HCT116 (cell line): ENCODE measurements around the gene AMOTL2. TPM values are rescaled to one million over a fixed set of nuclear protein-coding genes. Genes with fewer than 3 reads are reported as not detected.

Experiments used
- ATAC-seq: fragments of 200-7000 bp; cut with Tn5 transposase; 2 replicates; pipeline ENCODE4 v1.9.1; 2020; ENCODE audit warnings: mild to moderate bottlenecking, moderate library complexity
- BruUV-seq: library from RNA; stranded (reverse); fragments of 400-500 nt; replicated peaks from 2 replicates; lab custom pipeline; 2021; lab: Mats Ljungman, UMichigan
- CTCF ChIA-PET: fragments of 300-600 bp; sonication (Branson Sonifier 250); formaldehyde crosslinking; loops from one replicate; lab custom pipeline; 2021; ENCODE audit warnings: antibody characterized with exemption; lab: Charles Lee
- POLR2A ChIA-PET: fragments of 300-600, 350-600 bp; sonication (Branson Sonifier 250); formaldehyde crosslinking; loops from one replicate; lab custom pipeline; 2021; ENCODE audit warnings: antibody characterized with exemption; lab: Charles Lee
- RAD21 ChIA-PET, 2 experiments: fragments of 300-600 bp; sonication (Branson Sonifier 250); formaldehyde crosslinking; loops; one replicate each; lab custom pipeline; 2023; ENCODE audit warnings: low total read pairs in 2 of 2; ENCODE audit not compliant: uncharacterized antibody in 2 of 2, unreplicated experiment in 2 of 2, low non-redundant PET in 1 of 2; lab: Charles Lee
- DNase-seq: peaks from one replicate; pipeline ENCODE4 v3.0.0-alpha.2; 2010; ENCODE audit warnings: low read depth, low spot score
- H2AFZ ChIP-seq: fragments of 200-600 bp; shearing (Covaris generic), sonication (generic); 2 replicates; pipeline ENCODE4 v1.6.1; 2017; ENCODE audit warnings: low read depth, mixed run types, mixed read lengths, antibody characterized with exemption, low read length; ENCODE audit not compliant: poor library complexity, severe bottlenecking
- H3K27ac ChIP-seq: 2 replicates; pipeline ENCODE4 v1.5.1; 2012; ENCODE audit warnings: low read depth, low read length
- H3K27me3 ChIP-seq: fragments of 200-600 bp; sonication (generic); 2 replicates; pipeline ENCODE4 v1.6.1; 2016; ENCODE audit warnings: mixed run types, low read length, mixed read lengths; ENCODE audit not compliant: insufficient read depth
- H3K36me3 ChIP-seq, 2 experiments: fragments of 200-500 bp in 1 of 2; fragments of 200-600 bp in 1 of 2; sonication (Bioruptor generic) in 1 of 2; sonication (generic) in 1 of 2; 2 replicates each; pipeline versions ENCODE4 v1.5.1 to v1.6.1; 2014 to 2016; ENCODE audit warnings: low read length in 2 of 2, inconsistent platforms in 1 of 2, mixed read lengths in 1 of 2, mixed run types in 1 of 2; ENCODE audit not compliant: insufficient read depth in 2 of 2, control insufficient read depth in 1 of 2
- H3K4me1 ChIP-seq, 2 experiments: fragments of 200-600 bp in 1 of 2; sonication (generic) in 1 of 2; 2 replicates each; pipeline versions ENCODE4 v1.5.1 to v1.6.1; 2012 to 2017; ENCODE audit warnings: low read length in 2 of 2, inconsistent platforms in 1 of 2, mild to moderate bottlenecking in 1 of 2, mixed read lengths in 1 of 2, mixed run types in 1 of 2, moderate library complexity in 1 of 2; ENCODE audit not compliant: insufficient read depth in 2 of 2, control insufficient read depth in 1 of 2
- H3K4me2 ChIP-seq: fragments of 200-600 bp; sonication (generic); 2 replicates; pipeline ENCODE4 v1.6.1; 2017; ENCODE audit warnings: mixed run types, low read length, mixed read lengths
- H3K4me3 ChIP-seq, 2 experiments: fragments of 200-600 bp in 1 of 2; sonication (generic) in 1 of 2; replicated peaks in 1 of 2; 2 replicates each; pipeline ENCODE4 v1.5.1; 2011 to 2016; ENCODE audit warnings: low read length in 2 of 2, control low read depth in 1 of 2, low read depth in 1 of 2, mild to moderate bottlenecking in 1 of 2, mixed read lengths in 1 of 2, mixed run types in 1 of 2
- H3K79me2 ChIP-seq: fragments of 200-600 bp; sonication (generic); 2 replicates; pipeline ENCODE4 v1.6.1; 2017; ENCODE audit warnings: mild to moderate bottlenecking, mixed run types, low read length, moderate library complexity, mixed read lengths; ENCODE audit not compliant: insufficient read depth
- H3K9ac ChIP-seq: fragments of 200-600 bp; sonication (generic); 2 replicates; pipeline ENCODE4 v1.6.1; 2016; ENCODE audit warnings: low read length, mixed read lengths
- H3K9me2 ChIP-seq: fragments of 200-600 bp; sonication (generic), shearing (Covaris generic); 2 replicates; pipeline ENCODE4 v1.6.1; 2017; ENCODE audit warnings: mixed run types, mild to moderate bottlenecking, moderate library complexity; ENCODE audit not compliant: insufficient read depth
- H3K9me3 ChIP-seq, 2 experiments: fragments of 200-500 bp in 1 of 2; fragments of 200-600 bp in 1 of 2; sonication (Bioruptor generic) in 1 of 2; sonication (generic) in 1 of 2; 2 replicates each; pipeline ENCODE4 v1.6.1; 2014 to 2017; ENCODE audit warnings: low read length in 2 of 2, mixed read lengths in 2 of 2, inconsistent platforms in 1 of 2, low read depth in 1 of 2, mild to moderate bottlenecking in 1 of 2, mixed run types in 1 of 2, moderate library complexity in 1 of 2; ENCODE audit not compliant: control insufficient read depth in 1 of 2, insufficient read depth in 1 of 2
- H4K20me1 ChIP-seq: fragments of 200-600 bp; sonication (generic), shearing (Covaris generic); 2 replicates; pipeline ENCODE4 v1.6.1; 2017; ENCODE audit warnings: mixed run types, mild to moderate bottlenecking, moderate library complexity; ENCODE audit not compliant: insufficient read depth
- ATF3 ChIP-seq: IDR thresholded peaks from 2 replicates; pipeline ENCODE4 v1.6.1; 2012
- CBX3 ChIP-seq: IDR thresholded peaks from 2 replicates; pipeline ENCODE4 v1.6.1; 2012; ENCODE audit warnings: low read depth
- CEBPB ChIP-seq: IDR thresholded peaks from 2 replicates; pipeline ENCODE4 v1.6.1; 2012; ENCODE audit warnings: low read depth
- CTCF ChIP-seq, 3 experiments: fragments of 200-600 bp in 1 of 3; sonication (generic) in 1 of 3; IDR thresholded peaks in 2 of 3; conservative IDR thresholded peaks in 1 of 3; 2 replicates each; pipeline ENCODE4 v1.5.1; 2012 to 2017; ENCODE audit warnings: low read depth in 2 of 3, low read length in 2 of 3, antibody characterized with exemption in 1 of 3, borderline replicate concordance in 1 of 3, control low read depth in 1 of 3, mild to moderate bottlenecking in 1 of 3, mixed read lengths in 1 of 3, mixed run types in 1 of 3, moderate library complexity in 1 of 3; ENCODE audit not compliant: insufficient read depth in 1 of 3
- EGR1 ChIP-seq: IDR thresholded peaks from 2 replicates; pipeline ENCODE4 v1.6.1; 2012; ENCODE audit warnings: low read depth
- ELF1 ChIP-seq: IDR thresholded peaks from 2 replicates; pipeline ENCODE4 v1.6.1; 2012; ENCODE audit warnings: low read depth, borderline replicate concordance
- EZH2 ChIP-seq: fragments of 200-600 bp; sonication (generic); IDR thresholded peaks from 2 replicates; pipeline ENCODE4 v1.6.1; 2017; ENCODE audit warnings: antibody characterized with exemption, mixed run types
- EZH2phosphoT487 ChIP-seq: fragments of 200-600 bp; IDR thresholded peaks from 2 replicates; pipeline ENCODE4 v1.6.1; 2018; ENCODE audit warnings: antibody characterized with exemption, borderline replicate concordance
- JUND ChIP-seq: IDR thresholded peaks from 2 replicates; pipeline ENCODE4 v1.6.1; 2012
- MAX ChIP-seq: IDR thresholded peaks from 2 replicates; pipeline ENCODE4 v1.6.1; 2012
- POLR2A ChIP-seq: IDR thresholded peaks from 2 replicates; pipeline ENCODE4 v1.7.0; 2011; ENCODE audit warnings: borderline replicate concordance; ENCODE audit not compliant: insufficient read depth, insufficient read length; ENCODE audit errors: extremely low read depth
- POLR2AphosphoS5 ChIP-seq: IDR thresholded peaks from 2 replicates; pipeline ENCODE4 v1.6.1; 2011; ENCODE audit warnings: mild to moderate bottlenecking, low read depth, low read length, moderate library complexity
- REST ChIP-seq: IDR thresholded peaks from 2 replicates; pipeline ENCODE4 v1.6.1; 2012; ENCODE audit warnings: low read depth
- SIN3A ChIP-seq: IDR thresholded peaks from 2 replicates; pipeline ENCODE4 v1.6.1; 2012; ENCODE audit warnings: low read depth
- SP1 ChIP-seq: IDR thresholded peaks from 2 replicates; pipeline ENCODE4 v1.6.1; 2012; ENCODE audit warnings: low read depth
- SRF ChIP-seq: IDR thresholded peaks from 2 replicates; pipeline ENCODE4 v1.6.1; 2012; ENCODE audit warnings: low read depth
- TCF7L2 ChIP-seq: IDR thresholded peaks from 2 replicates; pipeline ENCODE4 v1.7.0; 2011; ENCODE audit warnings: borderline replicate concordance, inconsistent platforms; ENCODE audit not compliant: insufficient read depth, insufficient read length; ENCODE audit errors: extremely low read depth
- YY1 ChIP-seq: IDR thresholded peaks from 2 replicates; pipeline ENCODE4 v1.6.1; 2011; ENCODE audit warnings: low read length, low read depth, moderate library complexity, mild to moderate bottlenecking; ENCODE audit not compliant: insufficient replicate concordance; ENCODE audit errors: extremely low read depth
- ZBTB33 ChIP-seq: IDR thresholded peaks from 2 replicates; pipeline ENCODE4 v1.6.1; 2011; ENCODE audit warnings: mild to moderate bottlenecking, low read length, moderate library complexity; ENCODE audit not compliant: insufficient replicate concordance; ENCODE audit errors: extremely low read depth
- ZNF274 ChIP-seq: fragments of 200-500 bp; sonication (Bioruptor generic); IDR thresholded peaks from 2 replicates; pipeline ENCODE4 v1.6.1; 2014; ENCODE audit warnings: mild to moderate bottlenecking, low read depth, low read length, inconsistent platforms
- intact Hi-C: fragments of 100-400 bp; cut with micrococcal nuclease; formaldehyde crosslinking; loops from 2 replicates; pipeline ENCODE4 v1.10.0; 2022
- total RNA-seq: library from RNA; stranded (reverse); gene quantifications from one replicate; pipeline ENCODE4 v1.2.1, GENCODE V29; 2021; ENCODE audit not compliant: unreplicated experiment

The AMOTL2 gene
- total RNA-seq, 1 experiment from 2014 or later = 54.0 TPM

- no TSS peak for BruUV-seq
- Histone ChIP-seq H3K9me3 (peaks cover 0 to 10% of the 10 kb centered on the region in 2 experiments; a peak in 1 of 4 replicates), H3K79me2 (no peaks in the 10 kb centered on the region), H3K36me3 (peaks cover 0 to 12% of the 10 kb centered on the region in 2 experiments; a peak in 1 of 4 replicates), H3K9ac (peak overlapping the region; percentile 35), H3K4me3 (no peak overlapping the region), H2AFZ (no peak overlapping the region), H3K4me1 (peaks cover 31 to 79% of the 10 kb centered on the region in 2 experiments), H3K4me2 (peak overlapping the region; percentile 52), H3K27me3 (no peaks in the 10 kb centered on the region), H4K20me1 (no peaks in the 10 kb centered on the region), H3K27ac (no peak overlapping the region; the same call in 1 of the 2 replicates), H3K9me2 (no peaks in the 10 kb centered on the region)
- ChIA-PET CTCF (interaction anchor here (1.0 to 1.3 kb wide), 3 partner anchors 12 to 123 kb away, joined by 3 to 4 read pairs (median 3); no protein-coding TSS in a partner anchor), RAD21 (no interaction called here), POLR2A (no interaction called here)
- DNase-seq (no peak), ATAC-seq (peak; percentile 59)
- intact Hi-C loops = no loop called here
- TF ChIP-seq JUND (peak; percentile 75), POLR2AphosphoS5 (peak; percentile 63), TCF7L2 (no peak), ZNF274 (no peak), EZH2 (no peak), SP1 (peak; percentile 79), MAX (peak; percentile 86), SRF (no peak), ELF1 (no peak), EGR1 (no peak), CEBPB (no peak), CTCF (IDR thresholded peaks at IDR 0.05 in 2 of 3, conservative IDR thresholded peaks at IDR 0.05 in 1 of 3; ENCODE audit: borderline replicate concordance in 1 of 3, insufficient read depth in 1 of 3, low read depth in 2 of 3, low read length in 2 of 3) (no peak), REST (no peak), ZBTB33 (no peak), EZH2phosphoT487 (no peak), ATF3 (no peak), YY1 (no peak), CBX3 (peak; percentile 77; the same call in 1 of the 2 replicates), SIN3A (peak; percentile 44; the same call in 1 of the 2 replicates), POLR2A (no peak)
Measured at GRCh38 chr3:134350861-134351311, 23.4 kb downstream of the AMOTL2 start.
